Measurements from ENCODE around the gene CASR. TPM values are rescaled to one million over a fixed set of nuclear protein-coding genes. Genes with fewer than 3 reads are reported as not detected.

The CASR gene
- total RNA-seq, 1 donor from 2014 or later, result not detected

GRCh38 chr3:122272879-122273278 lies 89.4 kb downstream of the CASR start:
- H3K4me3 Mint-ChIP-seq (ENCODE audit: unreplicated experiment), result no peak overlapping the region
- no peaks in the 10 kb centered on the region for H3K4me1 Mint-ChIP-seq (ENCODE audit: low read depth, unreplicated experiment)
- DNase-seq, result no peak
- peaks cover 6% of the 10 kb centered on the region for H3K27me3 Mint-ChIP-seq (ENCODE audit: unreplicated experiment)
- no peak for TF ChIP-seq CTCF (IDR thresholded peaks at IDR 0.05; ENCODE audit: partially characterized antibody, unreplicated experiment)
- H3K9me3 Mint-ChIP-seq (ENCODE audit: unreplicated experiment), result peaks cover 2% of the 10 kb centered on the region
- no peaks in the 10 kb centered on the region for H3K36me3 Mint-ChIP-seq (ENCODE audit: unreplicated experiment)
- no peak overlapping the region for H3K27ac Mint-ChIP-seq (ENCODE audit: unreplicated experiment)

DNA sequence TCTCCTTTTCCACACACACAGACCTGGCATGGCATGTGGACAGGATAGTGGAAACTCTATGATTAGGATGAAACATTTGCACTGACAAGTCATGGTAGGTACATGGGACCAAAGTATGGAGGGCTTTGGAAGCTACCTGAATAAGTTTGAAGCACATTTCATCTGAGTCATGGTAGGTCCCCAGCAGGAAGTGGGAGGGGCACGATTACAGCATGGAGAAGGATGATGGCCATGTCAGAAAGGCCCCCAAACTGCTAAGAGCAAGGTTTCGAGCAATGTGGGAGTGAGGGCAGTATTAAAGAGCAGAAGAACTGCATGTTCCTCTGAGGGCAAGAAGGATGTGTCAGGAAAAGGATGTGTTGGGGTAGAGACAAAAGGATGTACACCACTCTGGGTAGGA lies 90.0 kb downstream of the CASR start:
- peaks cover 6% of the 10 kb centered on the region for H3K27me3 Mint-ChIP-seq (ENCODE audit: unreplicated experiment)
- DNase-seq, result no peak
- no peak overlapping the region for H3K4me3 Mint-ChIP-seq (ENCODE audit: unreplicated experiment)
- H3K27ac Mint-ChIP-seq (ENCODE audit: unreplicated experiment), result no peak overlapping the region
- H3K36me3 Mint-ChIP-seq (ENCODE audit: unreplicated experiment), result no peaks in the 10 kb centered on the region
- peaks cover 2% of the 10 kb centered on the region for H3K9me3 Mint-ChIP-seq (ENCODE audit: unreplicated experiment)
- TF ChIP-seq CTCF (IDR thresholded peaks at IDR 0.05; ENCODE audit: partially characterized antibody, unreplicated experiment), result no peak
- H3K4me1 Mint-ChIP-seq (ENCODE audit: low read depth, unreplicated experiment), result no peaks in the 10 kb centered on the region

DNA sequence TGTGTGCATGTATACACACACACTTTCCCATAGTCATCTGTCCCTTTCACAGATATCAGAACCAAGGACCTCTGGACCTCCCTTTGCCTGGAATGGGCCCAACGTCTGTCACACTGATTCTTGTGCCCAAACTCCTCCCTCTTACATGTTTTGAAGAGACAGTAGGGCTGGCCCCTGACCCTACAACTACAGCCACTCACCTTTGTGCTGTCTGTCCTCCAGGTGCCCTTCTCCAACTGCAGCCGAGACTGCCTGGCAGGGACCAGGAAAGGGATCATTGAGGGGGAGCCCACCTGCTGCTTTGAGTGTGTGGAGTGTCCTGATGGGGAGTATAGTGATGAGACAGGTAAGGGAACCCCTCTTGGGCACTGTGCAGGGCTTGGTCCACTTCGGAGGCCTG lies 98.4 kb downstream of the CASR start:
- H3K4me1 Mint-ChIP-seq (ENCODE audit: low read depth, unreplicated experiment), result no peaks in the 10 kb centered on the region
- no peak for TF ChIP-seq CTCF (IDR thresholded peaks at IDR 0.05; ENCODE audit: partially characterized antibody, unreplicated experiment)
- no peak for DNase-seq
- H3K36me3 Mint-ChIP-seq (ENCODE audit: unreplicated experiment), result no peaks in the 10 kb centered on the region
- peaks cover 3% of the 10 kb centered on the region for H3K27me3 Mint-ChIP-seq (ENCODE audit: unreplicated experiment)
- no peak overlapping the region for H3K27ac Mint-ChIP-seq (ENCODE audit: unreplicated experiment)
- H3K4me3 Mint-ChIP-seq (ENCODE audit: unreplicated experiment), result no peak overlapping the region
- no peaks in the 10 kb centered on the region for H3K9me3 Mint-ChIP-seq (ENCODE audit: unreplicated experiment)

DNA sequence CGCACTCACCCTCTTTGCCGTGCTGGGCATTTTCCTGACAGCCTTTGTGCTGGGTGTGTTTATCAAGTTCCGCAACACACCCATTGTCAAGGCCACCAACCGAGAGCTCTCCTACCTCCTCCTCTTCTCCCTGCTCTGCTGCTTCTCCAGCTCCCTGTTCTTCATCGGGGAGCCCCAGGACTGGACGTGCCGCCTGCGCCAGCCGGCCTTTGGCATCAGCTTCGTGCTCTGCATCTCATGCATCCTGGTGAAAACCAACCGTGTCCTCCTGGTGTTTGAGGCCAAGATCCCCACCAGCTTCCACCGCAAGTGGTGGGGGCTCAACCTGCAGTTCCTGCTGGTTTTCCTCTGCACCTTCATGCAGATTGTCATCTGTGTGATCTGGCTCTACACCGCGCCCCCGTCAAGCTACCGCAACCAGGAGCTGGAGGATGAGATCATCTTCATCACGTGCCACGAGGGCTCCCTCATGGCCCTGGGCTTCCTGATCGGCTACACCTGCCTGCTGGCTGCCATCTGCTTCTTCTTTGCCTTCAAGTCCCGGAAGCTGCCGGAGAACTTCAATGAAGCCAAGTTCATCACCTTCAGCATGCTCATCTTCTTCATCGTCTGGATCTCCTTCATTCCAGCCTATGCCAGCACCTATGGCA lies 100.5 kb downstream of the CASR start:
- Mint-ChIP-seq H3K4me1 (ENCODE audit: low read depth, unreplicated experiment) (no peaks in the 10 kb centered on the region), H3K4me3 (ENCODE audit: unreplicated experiment) (no peak overlapping the region), H3K27ac (ENCODE audit: unreplicated experiment) (no peak overlapping the region), H3K27me3 (ENCODE audit: unreplicated experiment) (no peaks in the 10 kb centered on the region), H3K36me3 (ENCODE audit: unreplicated experiment) (no peaks in the 10 kb centered on the region), H3K9me3 (ENCODE audit: unreplicated experiment) (no peaks in the 10 kb centered on the region)
- TF ChIP-seq CTCF (IDR thresholded peaks at IDR 0.05; ENCODE audit: partially characterized antibody, unreplicated experiment), result no peak
- DNase-seq, result no peak

DNA sequence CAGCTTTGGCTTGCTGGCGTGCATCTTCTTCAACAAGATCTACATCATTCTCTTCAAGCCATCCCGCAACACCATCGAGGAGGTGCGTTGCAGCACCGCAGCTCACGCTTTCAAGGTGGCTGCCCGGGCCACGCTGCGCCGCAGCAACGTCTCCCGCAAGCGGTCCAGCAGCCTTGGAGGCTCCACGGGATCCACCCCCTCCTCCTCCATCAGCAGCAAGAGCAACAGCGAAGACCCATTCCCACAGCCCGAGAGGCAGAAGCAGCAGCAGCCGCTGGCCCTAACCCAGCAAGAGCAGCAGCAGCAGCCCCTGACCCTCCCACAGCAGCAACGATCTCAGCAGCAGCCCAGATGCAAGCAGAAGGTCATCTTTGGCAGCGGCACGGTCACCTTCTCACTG lies 101.0 kb downstream of the CASR start:
- no peak for DNase-seq
- no peaks in the 10 kb centered on the region for H3K9me3 Mint-ChIP-seq (ENCODE audit: unreplicated experiment)
- no peaks in the 10 kb centered on the region for H3K4me1 Mint-ChIP-seq (ENCODE audit: low read depth, unreplicated experiment)
- no peak overlapping the region for H3K27ac Mint-ChIP-seq (ENCODE audit: unreplicated experiment)
- H3K4me3 Mint-ChIP-seq (ENCODE audit: unreplicated experiment), result no peak overlapping the region
- no peak for TF ChIP-seq CTCF (IDR thresholded peaks at IDR 0.05; ENCODE audit: partially characterized antibody, unreplicated experiment)
- no peaks in the 10 kb centered on the region for H3K27me3 Mint-ChIP-seq (ENCODE audit: unreplicated experiment)
- no peaks in the 10 kb centered on the region for H3K36me3 Mint-ChIP-seq (ENCODE audit: unreplicated experiment)
